ENCODE measurements around the gene CCDC38.

The CCDC38 gene

DNA sequence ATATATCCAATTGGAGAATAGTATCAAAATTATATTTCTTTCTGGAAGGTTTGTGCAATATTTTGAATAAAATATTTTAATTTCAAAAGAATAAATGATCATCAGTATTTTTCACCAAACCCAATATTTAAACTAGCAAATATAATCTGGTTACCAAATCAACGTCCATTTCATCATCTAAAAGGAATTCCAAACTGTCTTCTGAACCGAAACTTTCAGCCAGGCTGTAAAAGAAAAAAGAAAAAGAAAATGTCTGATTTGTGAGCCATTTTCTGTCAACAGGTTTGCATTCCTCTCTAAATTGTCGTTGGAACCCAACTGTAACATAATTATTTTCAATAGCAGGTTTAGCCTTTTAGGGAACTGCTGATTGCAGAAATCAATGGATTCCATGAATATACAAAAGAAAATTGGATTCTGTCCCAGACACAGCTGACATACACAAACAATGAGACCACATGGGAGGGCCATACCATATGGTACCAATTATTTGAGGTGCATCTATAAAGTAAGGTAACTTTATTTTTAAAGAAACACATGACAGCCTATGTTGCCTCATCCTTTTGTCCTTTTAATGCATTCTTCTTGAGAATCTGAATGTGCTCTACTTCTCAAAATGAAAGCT lies 61.0 kb downstream of the CCDC38 start:
- TF ChIP-seq, protein P1, sequence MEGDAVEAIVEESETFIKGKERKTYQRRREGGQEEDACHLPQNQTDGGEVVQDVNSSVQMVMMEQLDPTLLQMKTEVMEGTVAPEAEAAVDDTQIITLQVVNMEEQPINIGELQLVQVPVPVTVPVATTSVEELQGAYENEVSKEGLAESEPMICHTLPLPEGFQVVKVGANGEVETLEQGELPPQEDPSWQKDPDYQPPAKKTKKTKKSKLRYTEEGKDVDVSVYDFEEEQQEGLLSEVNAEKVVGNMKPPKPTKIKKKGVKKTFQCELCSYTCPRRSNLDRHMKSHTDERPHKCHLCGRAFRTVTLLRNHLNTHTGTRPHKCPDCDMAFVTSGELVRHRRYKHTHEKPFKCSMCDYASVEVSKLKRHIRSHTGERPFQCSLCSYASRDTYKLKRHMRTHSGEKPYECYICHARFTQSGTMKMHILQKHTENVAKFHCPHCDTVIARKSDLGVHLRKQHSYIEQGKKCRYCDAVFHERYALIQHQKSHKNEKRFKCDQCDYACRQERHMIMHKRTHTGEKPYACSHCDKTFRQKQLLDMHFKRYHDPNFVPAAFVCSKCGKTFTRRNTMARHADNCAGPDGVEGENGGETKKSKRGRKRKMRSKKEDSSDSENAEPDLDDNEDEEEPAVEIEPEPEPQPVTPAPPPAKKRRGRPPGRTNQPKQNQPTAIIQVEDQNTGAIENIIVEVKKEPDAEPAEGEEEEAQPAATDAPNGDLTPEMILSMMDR (IDR thresholded peaks at IDR 0.05; ENCODE audit: extremely low read depth, insufficient read depth, missing control alignments): no peak
- in situ Hi-C loops (cut with MboI; ENCODE audit: low pct_unique_long_range_greater_than_20kb, low sequenced_read_pairs, unreplicated experiment): no loop called here
- no peak for DNase-seq (ENCODE audit: low spot score)

DNA sequence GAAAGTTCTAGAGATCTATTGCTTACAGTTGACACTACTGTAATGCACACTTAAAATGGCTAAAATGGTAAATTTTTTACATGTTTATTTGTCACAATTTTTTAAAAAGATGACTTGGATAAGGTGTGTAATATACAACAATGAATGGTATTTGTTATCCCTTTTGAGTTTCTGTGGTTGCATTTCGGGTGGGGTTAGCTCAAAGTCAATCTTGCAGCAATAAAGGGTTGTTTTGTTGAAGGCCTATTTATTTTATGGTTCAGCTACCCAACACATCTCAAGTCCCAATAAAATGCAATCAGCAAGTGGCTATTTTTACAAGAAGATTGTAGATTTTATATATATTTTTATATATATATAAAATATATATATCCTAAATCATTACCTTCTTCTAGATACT lies 61.5 kb downstream of the CCDC38 start:
- TF ChIP-seq, protein P1 (IDR thresholded peaks at IDR 0.05; ENCODE audit: extremely low read depth, insufficient read depth, missing control alignments): no peak
- no peak for DNase-seq (ENCODE audit: low spot score)
- in situ Hi-C loops (cut with MboI; ENCODE audit: low pct_unique_long_range_greater_than_20kb, low sequenced_read_pairs, unreplicated experiment): no loop called here

DNA sequence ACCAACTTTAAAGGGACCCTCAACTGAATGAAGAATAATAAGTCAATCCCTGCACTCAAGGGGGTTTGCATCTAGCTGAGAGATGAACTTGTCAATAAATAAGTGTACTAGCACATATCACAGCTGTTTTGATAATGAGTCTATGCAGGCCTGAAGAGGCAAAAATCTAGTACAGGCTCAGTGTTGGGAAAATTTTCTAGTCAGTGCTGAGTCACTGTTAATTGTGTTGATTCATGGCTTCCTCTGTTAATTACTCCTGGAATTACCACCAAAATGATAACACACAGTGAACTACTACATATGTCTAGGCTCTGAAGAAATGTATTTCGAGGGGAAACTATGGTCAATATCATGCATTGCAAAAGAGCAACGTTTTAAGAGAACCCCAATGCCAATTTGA lies 64.8 kb downstream of the CCDC38 start:
- in situ Hi-C loops (cut with MboI; ENCODE audit: low pct_unique_long_range_greater_than_20kb, low sequenced_read_pairs, unreplicated experiment): no loop called here
- TF ChIP-seq, protein P1 (IDR thresholded peaks at IDR 0.05; ENCODE audit: extremely low read depth, insufficient read depth, missing control alignments): no peak
- no peak for DNase-seq (ENCODE audit: low spot score)

DNA sequence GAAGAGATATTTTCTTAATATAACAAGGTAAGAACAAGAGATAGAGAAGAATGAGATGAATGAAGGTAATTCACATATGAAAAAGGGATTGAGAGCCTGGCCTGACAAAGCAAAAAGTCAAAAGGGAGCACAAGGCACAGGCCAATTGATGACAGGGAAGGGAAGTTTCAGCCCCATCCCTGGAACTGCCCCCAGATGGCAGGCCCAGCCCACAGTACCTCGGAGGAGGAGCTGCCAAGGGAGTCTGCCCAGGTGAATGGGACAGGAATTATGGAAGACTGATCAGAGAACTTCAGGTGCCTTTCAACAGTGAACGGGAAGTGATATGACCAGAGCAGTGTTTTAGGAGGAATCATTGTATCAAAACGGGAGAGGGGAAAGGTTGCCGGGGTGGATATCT lies 68.0 kb downstream of the CCDC38 start:
- DNase-seq (ENCODE audit: low spot score): no peak
- TF ChIP-seq, protein P1 (IDR thresholded peaks at IDR 0.05; ENCODE audit: extremely low read depth, insufficient read depth, missing control alignments): no peak
- in situ Hi-C loops (cut with MboI; ENCODE audit: low pct_unique_long_range_greater_than_20kb, low sequenced_read_pairs, unreplicated experiment): no loop called here

DNA sequence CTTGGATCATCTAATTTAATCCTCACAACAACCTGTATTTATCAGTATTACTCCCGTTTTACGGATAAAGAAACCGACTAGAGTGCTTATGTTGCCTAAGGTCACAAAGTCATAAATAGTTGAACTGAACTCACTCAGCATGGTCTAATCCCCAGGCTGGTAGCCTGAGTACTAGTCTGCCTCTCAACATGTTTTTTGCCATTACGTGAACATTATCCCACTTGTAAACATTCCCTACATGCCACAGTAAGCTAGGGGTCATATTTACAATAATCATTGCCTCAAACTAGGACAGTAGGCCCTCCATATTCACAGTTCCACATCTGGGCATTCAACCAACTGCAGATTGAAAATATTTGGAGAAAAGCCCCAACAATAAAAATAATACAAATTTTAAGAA lies 71.5 kb downstream of the CCDC38 start:
- TF ChIP-seq, protein P1 (IDR thresholded peaks at IDR 0.05; ENCODE audit: extremely low read depth, insufficient read depth, missing control alignments): no peak
- no peak for DNase-seq (ENCODE audit: low spot score)
- in situ Hi-C loops (cut with MboI; ENCODE audit: low pct_unique_long_range_greater_than_20kb, low sequenced_read_pairs, unreplicated experiment): no loop called here

DNA sequence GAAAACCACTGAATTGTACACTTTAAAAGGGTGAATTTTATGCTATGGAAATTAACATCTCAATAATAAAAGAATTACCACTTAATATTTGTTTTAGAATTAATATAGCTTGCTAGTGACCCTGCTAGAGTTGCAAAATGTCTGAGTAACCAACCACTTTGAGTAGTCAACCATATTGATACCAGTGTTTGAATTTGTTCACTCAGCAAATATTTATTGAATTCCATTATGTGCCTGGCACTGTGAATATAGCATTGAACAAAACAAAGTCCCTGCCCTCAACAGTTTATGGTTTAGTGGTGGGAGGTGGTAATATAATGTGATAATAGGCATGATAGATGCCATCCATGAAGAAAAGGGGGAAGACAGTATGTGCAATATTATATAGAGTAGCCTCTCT lies 79.1 kb downstream of the CCDC38 start:
- in situ Hi-C loops (cut with MboI; ENCODE audit: low pct_unique_long_range_greater_than_20kb, low sequenced_read_pairs, unreplicated experiment): no loop called here
- no peak for DNase-seq (ENCODE audit: low spot score)
- TF ChIP-seq, protein P1 (IDR thresholded peaks at IDR 0.05; ENCODE audit: extremely low read depth, insufficient read depth, missing control alignments): no peak
